Activated CD4-positive, alpha-beta T cell treated with anti-CD3 and anti-CD28 coated beads, Interleukin-2, amount 50 U/mL, for 4 hours (primary cell): ENCODE results near the gene OR8H2.
"Not testable (repeated sequence)": the region's sequence is repeated elsewhere in the genome, so short reads cannot be mapped to it uniquely, and the experiment has no call there.

Experiments
- DNase-seq, 2 experiments: peaks; one replicate each; pipeline ENCODE4 v3.0.0-alpha.2; 2020

Gene OR8H2

DNA sequence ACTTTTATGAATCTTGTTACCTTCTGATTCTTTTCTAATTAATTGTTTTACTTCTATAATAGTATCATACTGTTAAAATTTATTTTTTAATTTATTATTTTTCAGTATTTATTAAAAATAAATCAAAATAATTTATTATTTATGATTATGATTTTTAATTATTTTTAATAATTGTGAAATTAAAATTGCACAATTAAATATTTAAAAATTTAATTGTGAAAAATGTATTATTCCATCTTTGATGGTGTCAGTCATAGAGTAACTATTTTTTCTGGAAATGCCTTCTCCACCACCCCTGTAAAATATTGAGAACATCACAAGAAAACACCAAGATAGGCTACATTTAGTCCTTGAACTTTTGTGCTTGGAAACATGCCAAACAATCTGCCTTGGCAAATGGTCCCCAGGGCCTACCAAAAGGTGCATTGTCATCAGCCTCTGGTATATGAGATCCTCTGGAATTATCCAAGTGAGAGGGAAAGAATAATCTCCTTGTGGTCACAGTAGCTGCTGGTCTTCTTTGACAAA, at the start of gene OR8H2:
TSS of gene OR8H2 (plus strand) at position 478 of the 528 bp plus-strand sequence. CDS start 1,356 bp downstream, outside the sequence.
- no peak for DNase-seq

DNA sequence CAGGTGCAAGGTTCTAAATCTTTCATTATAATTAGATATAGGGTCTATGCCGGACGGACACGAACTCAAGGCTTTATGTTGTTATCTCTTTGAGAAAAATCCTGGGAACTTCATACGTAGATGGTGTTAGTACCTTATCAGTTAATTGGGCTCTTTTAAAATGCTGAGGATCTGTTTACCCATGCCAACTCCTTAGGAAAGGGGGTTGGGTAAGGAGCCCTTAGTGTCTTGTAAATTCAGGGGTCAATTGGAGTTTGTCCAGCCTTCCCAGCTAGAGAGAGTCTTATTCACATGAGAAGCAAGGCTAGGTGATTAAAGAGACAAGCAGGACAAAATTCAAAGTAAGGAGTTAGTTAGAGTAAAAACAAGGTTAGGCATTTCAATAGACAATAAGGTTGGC, 47.1 kb upstream of the OR8H2 start:
- DNase-seq: not testable (repeated sequence)

- not testable (repeated sequence) for DNase-seq
Observed at GRCh38 chr11:56057661-56058237, 45.7 kb upstream of the OR8H2 start.

GRCh38 chr11:56058260-56058780, 45.2 kb upstream of the OR8H2 start:
- DNase-seq: not testable (repeated sequence)

- no peak for DNase-seq
Observed at GRCh38 chr11:56066980-56067379, 36.5 kb upstream of the OR8H2 start.

GRCh38 chr11:56089697-56090096, 13.8 kb upstream of the OR8H2 start:
- no peak for DNase-seq

GRCh38 chr11:56093008-56093407, 10.5 kb upstream of the OR8H2 start, which contains the start of gene OR8I2:
TSS of gene OR8I2 (plus strand) at chr11:56093308. CDS start at chr11:56093308, 0 bp downstream.
- DNase-seq: no peak

DNA sequence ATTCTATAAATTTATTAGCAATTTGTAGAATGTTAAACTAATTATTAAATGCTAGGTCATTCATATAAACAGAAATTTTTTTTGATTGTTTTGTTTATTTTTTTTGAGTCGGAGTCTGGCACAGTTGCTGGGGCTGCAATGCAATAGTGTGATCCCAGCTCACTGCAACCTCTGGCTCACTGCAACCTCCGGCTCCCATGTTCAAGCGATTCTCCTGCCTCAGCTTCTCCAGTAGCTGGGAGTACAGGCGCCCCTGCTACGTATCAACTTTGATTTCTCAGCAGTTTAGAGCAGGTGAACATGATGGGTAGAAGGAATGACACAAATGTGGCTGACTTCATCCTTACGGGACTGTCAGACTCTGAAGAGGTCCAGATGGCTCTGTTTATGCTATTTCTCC, 18.6 kb downstream of the OR8H2 start, which contains the start of gene OR8H3:
TSS of gene OR8H3 (plus strand) at position 301 of the 400 bp plus-strand sequence. CDS start at position 301, 0 bp downstream.
- DNase-seq: no peak

- no peak for DNase-seq
Observed at GRCh38 chr11:56140151-56140661, 36.7 kb downstream of the OR8H2 start, which contains the start of gene OR8J3. TSS of gene OR8J3 (minus strand) at chr11:56140201. CDS start at chr11:56137718, 2,483 bp downstream.

- DNase-seq: not testable (repeated sequence)
Observed at GRCh38 chr11:56143681-56144080, 40.2 kb downstream of the OR8H2 start.

GRCh38 chr11:56151376-56151775, 47.9 kb downstream of the OR8H2 start:
- DNase-seq: no peak

DNA sequence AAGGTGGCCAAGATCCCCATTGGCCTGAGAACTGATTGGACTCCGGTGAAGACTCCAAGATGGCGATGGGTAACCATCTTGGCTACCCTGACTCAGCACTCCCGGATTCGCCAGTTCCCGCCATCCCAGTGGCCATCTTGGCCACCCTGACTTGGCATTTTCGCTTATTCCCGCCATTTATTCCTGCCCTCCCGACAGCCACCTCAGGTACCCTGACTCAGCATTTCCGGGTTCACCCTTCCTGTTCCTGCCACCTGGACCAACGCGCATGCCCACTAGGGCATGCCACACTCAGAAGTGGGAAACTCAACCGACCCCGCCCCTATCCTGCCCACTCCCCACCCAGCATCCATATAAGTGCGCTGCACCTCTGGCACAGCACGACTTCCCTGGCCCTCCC, 48.8 kb downstream of the OR8H2 start:
- DNase-seq: no peak
